Activated naive CD4-positive, alpha-beta T cell treated with anti-CD3 and anti-CD28 coated beads, Interleukin-2, amount 50 U/mL, for 24 hours (primary cell): Measurements from ENCODE around the gene PRR12.

Experiments
- H3K27ac Mint-ChIP-seq: one replicate; pipeline ENCODE4 v1.8.0; 2021; ENCODE audit warnings: mild to moderate bottlenecking, mixed read lengths
- H3K27me3 Mint-ChIP-seq: one replicate; pipeline ENCODE4 v1.8.0; 2021; ENCODE audit warnings: mixed read lengths
- H3K36me3 Mint-ChIP-seq: one replicate; pipeline ENCODE4 v1.8.0; 2021; ENCODE audit warnings: mixed read lengths
- H3K4me1 Mint-ChIP-seq: one replicate; pipeline ENCODE4 v1.8.0; 2021; ENCODE audit warnings: mixed read lengths
- H3K4me3 Mint-ChIP-seq: one replicate; pipeline ENCODE4 v1.8.0; 2021; ENCODE audit warnings: mild to moderate bottlenecking, mixed read lengths
- H3K9me3 Mint-ChIP-seq: one replicate; pipeline ENCODE4 v1.8.0; 2021; ENCODE audit warnings: mixed read lengths

Gene PRR12

DNA sequence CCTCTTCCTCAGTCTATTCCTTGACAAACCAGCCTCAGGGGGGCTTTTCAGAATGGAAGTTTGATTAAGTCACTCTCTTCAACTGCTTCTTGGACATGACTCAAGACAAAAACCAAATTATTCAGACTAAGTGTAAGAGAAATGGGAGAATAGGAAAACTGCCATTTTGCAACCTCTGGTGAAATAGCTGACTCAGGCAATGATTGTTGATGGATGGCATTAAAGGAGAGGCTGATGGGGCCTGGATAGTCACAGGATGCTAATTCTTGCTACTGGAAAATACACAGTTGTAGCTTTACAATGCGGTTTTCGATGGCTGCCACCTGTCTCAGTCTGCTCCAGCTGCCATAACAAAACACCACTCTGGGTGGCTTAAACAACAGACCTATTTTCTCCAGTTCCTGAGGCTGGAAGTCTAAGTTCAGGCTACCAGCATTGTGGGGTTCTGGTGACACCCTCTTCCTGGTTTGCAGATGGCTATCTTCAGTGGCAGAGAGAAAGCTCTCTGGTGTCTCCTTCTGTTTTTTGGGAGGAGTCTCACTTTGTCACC is 16.7 kb upstream of the PRR12 start:
- H3K27me3 Mint-ChIP-seq = no peaks in the 10 kb centered on the region
- H3K9me3 Mint-ChIP-seq = no peaks in the 10 kb centered on the region
- no peaks in the 10 kb centered on the region for H3K36me3 Mint-ChIP-seq
- peaks cover 52% of the 10 kb centered on the region for H3K4me1 Mint-ChIP-seq
- no peak overlapping the region for H3K27ac Mint-ChIP-seq
- H3K4me3 Mint-ChIP-seq = no peak overlapping the region

DNA sequence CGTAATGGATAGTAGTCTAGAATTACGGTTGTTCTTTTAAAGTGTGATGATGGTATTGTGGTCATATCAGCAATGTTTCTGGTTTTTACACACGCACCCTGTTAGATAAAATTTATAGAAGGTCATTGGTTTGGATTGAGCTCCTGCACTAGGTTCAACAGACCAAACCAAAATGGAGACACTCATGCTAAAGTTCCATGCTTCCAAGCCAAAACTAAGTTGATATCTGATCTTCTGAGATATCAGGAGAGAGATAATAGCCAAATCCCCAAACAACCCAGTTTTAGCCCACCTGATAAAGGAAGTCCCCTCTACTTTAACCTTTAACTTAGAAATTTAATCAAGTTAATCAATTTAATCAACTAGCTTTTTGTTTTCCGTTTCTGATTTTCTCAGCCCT is 11.8 kb upstream of the PRR12 start:
- Mint-ChIP-seq H3K4me1 (peaks cover 39% of the 10 kb centered on the region), H3K36me3 (peaks cover 2% of the 10 kb centered on the region), H3K9me3 (no peaks in the 10 kb centered on the region), H3K27ac (peak overlapping the region; percentile 96), H3K4me3 (peak overlapping the region; percentile 98), H3K27me3 (no peaks in the 10 kb centered on the region)

DNA sequence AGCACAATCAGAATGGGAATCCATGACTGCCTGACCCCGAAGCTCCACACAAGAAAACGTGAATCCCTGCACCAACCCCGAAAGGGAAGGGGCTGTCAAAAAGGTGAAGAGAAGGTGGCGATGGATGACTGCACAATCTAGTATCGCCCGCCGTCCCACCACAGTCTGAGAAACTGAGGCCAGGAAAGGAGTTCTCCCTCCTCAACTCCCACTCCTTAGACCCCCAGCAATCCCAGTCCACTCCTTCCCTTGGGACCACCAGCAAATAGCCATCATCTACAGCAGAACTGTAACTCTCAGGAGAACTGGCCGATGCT is 11.1 kb upstream of the PRR12 start:
- Mint-ChIP-seq H3K4me3 (peak overlapping the region; percentile 98), H3K27me3 (no peaks in the 10 kb centered on the region), H3K27ac (peak overlapping the region; percentile 96), H3K36me3 (peaks cover 2% of the 10 kb centered on the region), H3K9me3 (no peaks in the 10 kb centered on the region), H3K4me1 (peaks cover 39% of the 10 kb centered on the region)

DNA sequence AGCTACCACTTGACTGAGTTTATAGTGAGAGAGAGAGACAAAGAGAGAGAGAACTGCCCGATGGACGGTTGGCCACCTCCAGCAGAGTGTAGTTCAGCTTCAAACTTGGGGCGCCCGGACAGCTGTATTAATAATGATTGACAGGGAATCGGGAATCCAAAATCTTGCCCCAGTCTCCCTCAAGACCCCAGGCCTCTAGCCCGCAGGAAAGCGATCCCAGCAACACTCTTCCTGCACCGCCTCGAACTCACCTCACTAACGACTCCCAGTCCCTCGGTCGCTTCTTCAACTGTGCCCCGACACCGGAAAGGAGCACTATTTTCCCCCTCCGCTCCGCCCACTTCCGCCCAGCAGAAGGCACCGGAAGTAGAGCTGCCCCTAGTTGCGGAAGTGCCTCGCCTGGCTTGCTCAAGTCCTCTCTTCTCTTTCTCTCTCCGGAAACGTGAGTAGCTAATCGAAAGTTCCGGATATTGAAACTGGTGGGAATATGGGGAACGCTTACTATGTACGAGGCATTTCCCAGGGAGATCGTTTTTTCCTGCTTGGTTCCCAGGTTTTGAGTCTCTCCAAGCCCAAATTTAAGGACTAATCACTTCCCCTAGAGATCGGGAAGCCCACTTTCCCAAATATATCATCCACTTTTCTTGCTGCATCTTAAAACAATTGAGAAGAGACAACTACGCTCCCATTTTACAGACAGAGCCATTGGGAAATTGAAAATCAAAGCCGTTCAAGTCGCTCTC is 10.5 kb upstream of the PRR12 start, which contains the start of gene NOSIP:
Gene NOSIP, minus strand, starts transcription at position 293 of the 743 bp plus-strand sequence. CDS start 19,865 bp downstream, outside the sequence.
- H3K9me3 Mint-ChIP-seq = no peaks in the 10 kb centered on the region
- peaks cover 2% of the 10 kb centered on the region for H3K36me3 Mint-ChIP-seq
- peak within 1 kb of the TSS; percentile 98 for H3K4me3 Mint-ChIP-seq
- no peaks in the 10 kb centered on the region for H3K27me3 Mint-ChIP-seq
- H3K4me1 Mint-ChIP-seq = peaks cover 39% of the 10 kb centered on the region
- peak within 1 kb of the TSS; percentile 96 for H3K27ac Mint-ChIP-seq

DNA sequence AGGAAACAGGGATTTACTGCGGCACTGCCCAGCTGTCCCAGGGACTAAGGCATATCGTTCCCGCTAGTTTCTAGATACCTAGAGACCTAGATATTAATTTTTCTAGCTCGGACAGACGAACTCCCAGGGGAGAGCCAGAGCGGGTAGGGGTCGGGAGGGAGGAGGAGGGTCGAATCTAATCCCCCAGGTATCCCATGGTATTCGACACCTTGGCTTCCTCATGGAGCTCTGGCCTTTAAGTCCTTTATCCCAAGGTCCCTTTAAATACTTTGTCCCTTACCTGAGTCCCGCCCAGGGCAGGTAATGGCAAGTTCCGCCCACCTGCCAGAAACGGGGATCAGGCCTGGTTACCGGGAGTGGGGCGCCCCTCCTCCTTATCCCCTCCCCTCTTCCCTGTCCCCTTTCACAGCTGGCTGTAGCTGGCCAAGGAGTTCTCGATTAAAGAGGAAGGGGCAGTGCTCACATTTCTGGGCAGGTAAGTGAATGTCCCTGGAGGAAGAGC is 9.9 kb upstream of the PRR12 start, which contains the start of gene PRRG2:
Gene PRRG2, plus strand, starts transcription at position 310 of the 502 bp plus-strand sequence. CDS start 1,904 bp downstream, outside the sequence.
- Mint-ChIP-seq H3K36me3 (peaks cover 2% of the 10 kb centered on the region), H3K27ac (peak within 1 kb of the TSS; percentile 96), H3K27me3 (no peaks in the 10 kb centered on the region), H3K4me3 (peak within 1 kb of the TSS; percentile 98), H3K9me3 (no peaks in the 10 kb centered on the region), H3K4me1 (peaks cover 39% of the 10 kb centered on the region)

DNA sequence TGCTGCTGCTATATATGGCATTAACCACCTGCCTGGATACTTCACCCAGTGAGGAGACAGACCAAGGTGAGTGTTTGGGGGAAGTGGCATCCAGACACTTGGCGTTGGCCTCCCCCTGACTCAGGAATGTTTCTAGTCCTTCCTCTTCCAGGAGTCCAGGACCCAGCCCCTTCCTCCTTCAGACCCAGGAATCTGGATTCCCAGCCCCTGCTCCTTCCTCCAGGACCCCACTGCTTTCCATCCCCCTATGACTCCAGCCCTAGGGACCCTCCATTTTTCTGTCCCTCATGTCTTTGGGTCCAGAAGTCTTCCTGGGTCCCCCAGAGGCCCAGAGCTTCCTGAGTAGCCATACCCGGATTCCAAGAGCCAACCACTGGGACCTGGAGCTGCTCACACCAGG is 7.7 kb upstream of the PRR12 start:
- peaks cover 24% of the 10 kb centered on the region for H3K4me1 Mint-ChIP-seq
- no peaks in the 10 kb centered on the region for H3K9me3 Mint-ChIP-seq
- H3K36me3 Mint-ChIP-seq = peaks cover 2% of the 10 kb centered on the region
- H3K27ac Mint-ChIP-seq = no peak overlapping the region
- H3K27me3 Mint-ChIP-seq = no peaks in the 10 kb centered on the region
- H3K4me3 Mint-ChIP-seq = no peak overlapping the region

DNA sequence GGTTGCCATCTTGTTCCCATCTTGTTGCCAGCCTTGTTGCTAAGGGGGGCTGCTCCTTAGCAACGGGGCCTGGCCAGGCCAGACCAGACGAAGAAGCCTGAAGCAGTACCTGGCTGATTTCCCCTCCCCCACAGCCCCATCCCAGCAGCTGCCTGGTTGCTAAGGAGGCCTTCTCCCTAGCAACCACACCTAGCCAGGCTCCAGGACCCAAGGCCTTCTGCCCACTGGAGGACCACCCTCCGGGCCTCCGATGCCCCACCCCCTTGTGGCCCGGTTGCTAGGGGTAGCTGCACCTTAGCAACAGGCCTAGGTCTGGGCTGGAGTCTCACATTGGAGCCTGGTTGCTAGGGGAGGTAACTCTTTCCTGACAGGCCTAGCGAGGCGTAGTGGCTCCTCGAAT is 6.0 kb upstream of the PRR12 start:
- Mint-ChIP-seq H3K36me3 (peaks cover 2% of the 10 kb centered on the region), H3K27me3 (no peaks in the 10 kb centered on the region), H3K27ac (no peak overlapping the region), H3K9me3 (no peaks in the 10 kb centered on the region), H3K4me3 (no peak overlapping the region), H3K4me1 (peaks cover 20% of the 10 kb centered on the region)

DNA sequence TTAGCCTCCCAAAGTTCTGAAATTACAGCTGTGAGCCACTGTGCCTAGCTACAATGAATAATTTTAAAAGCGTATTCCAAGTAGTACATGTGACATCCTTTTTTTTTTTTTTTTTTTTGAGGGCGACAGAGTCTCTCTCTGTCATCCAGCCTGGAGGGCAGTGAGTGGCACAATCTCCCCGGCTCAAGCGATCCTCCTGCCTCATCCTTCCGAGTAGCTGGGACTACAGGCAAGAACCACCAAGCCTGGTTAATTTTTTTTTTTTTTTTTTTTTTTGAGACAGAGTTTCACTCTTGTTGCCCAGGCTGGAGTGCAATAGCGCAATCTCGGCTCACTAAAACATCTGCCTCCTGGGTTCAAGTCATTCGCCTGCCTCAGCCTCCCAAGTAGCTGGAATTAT is 3.8 kb upstream of the PRR12 start:
- no peak overlapping the region for H3K4me3 Mint-ChIP-seq
- H3K27ac Mint-ChIP-seq = no peak overlapping the region
- no peaks in the 10 kb centered on the region for H3K27me3 Mint-ChIP-seq
- no peaks in the 10 kb centered on the region for H3K36me3 Mint-ChIP-seq
- peaks cover 15% of the 10 kb centered on the region for H3K4me1 Mint-ChIP-seq
- no peaks in the 10 kb centered on the region for H3K9me3 Mint-ChIP-seq

DNA sequence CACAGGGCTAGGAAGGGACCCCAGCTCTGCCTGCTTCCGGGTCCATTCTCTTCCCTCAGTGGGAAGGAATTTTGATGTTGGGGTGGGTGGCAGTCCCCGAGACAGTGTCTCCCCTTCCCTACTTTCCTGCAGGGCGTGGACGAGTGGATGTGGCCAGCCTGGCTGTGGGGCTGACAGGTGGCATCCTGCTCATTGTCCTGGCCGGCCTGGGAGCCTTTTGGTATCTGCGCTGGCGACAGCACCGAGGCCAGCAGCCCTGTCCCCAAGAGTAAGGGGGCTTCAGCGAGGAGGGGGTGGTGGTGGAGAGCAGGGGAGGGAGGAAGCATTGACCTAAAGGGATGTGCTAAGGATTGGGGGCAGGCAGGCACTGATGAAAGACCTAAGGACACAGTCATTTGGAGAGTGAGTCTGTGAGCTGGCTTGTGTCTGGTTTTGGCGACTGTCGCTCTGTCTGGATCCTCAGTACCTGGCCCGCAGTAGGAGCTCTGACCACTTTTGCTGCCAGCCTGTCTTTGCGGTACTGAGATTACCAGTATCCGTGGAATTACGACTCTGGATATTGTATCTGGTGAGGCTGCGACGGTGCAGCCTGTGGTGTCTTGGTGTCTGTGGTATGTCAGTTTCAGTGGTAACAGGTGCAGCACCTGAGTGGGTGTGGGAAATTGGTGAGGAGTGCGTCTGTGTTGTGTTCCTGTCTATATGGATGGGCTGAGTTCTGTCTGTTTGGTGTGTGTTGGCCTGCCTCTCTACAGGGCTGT is 2.4 kb upstream of the PRR12 start:
- peak overlapping the region; percentile 48 for H3K27ac Mint-ChIP-seq
- H3K36me3 Mint-ChIP-seq = no peaks in the 10 kb centered on the region
- H3K27me3 Mint-ChIP-seq = no peaks in the 10 kb centered on the region
- no peaks in the 10 kb centered on the region for H3K9me3 Mint-ChIP-seq
- H3K4me3 Mint-ChIP-seq = no peak overlapping the region
- H3K4me1 Mint-ChIP-seq = peaks cover 27% of the 10 kb centered on the region

DNA sequence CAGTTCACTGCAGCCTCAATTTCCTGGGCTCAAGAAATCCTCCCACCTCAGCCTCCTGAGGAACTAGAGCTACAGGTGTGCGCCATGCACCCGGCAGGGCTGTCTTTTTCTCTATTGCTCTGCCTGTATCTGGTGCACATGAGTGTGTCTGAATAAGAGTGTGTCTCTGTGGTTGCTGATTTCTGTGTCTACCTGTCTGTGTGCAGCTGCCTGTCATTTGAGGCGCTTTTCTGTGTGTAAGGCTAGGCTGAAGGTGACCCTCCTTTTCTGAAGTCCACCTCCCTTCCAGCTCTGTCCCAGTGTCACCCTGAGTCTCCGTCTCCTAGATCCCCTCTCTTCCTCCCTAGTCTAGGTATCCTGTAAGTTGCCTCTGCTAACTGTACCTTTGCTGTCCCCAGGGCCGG is 1.5 kb upstream of the PRR12 start:
- Mint-ChIP-seq H3K27ac (peak overlapping the region; percentile 62), H3K27me3 (no peaks in the 10 kb centered on the region), H3K4me3 (no peak overlapping the region), H3K4me1 (peaks cover 37% of the 10 kb centered on the region), H3K9me3 (no peaks in the 10 kb centered on the region), H3K36me3 (peaks cover 4% of the 10 kb centered on the region)

DNA sequence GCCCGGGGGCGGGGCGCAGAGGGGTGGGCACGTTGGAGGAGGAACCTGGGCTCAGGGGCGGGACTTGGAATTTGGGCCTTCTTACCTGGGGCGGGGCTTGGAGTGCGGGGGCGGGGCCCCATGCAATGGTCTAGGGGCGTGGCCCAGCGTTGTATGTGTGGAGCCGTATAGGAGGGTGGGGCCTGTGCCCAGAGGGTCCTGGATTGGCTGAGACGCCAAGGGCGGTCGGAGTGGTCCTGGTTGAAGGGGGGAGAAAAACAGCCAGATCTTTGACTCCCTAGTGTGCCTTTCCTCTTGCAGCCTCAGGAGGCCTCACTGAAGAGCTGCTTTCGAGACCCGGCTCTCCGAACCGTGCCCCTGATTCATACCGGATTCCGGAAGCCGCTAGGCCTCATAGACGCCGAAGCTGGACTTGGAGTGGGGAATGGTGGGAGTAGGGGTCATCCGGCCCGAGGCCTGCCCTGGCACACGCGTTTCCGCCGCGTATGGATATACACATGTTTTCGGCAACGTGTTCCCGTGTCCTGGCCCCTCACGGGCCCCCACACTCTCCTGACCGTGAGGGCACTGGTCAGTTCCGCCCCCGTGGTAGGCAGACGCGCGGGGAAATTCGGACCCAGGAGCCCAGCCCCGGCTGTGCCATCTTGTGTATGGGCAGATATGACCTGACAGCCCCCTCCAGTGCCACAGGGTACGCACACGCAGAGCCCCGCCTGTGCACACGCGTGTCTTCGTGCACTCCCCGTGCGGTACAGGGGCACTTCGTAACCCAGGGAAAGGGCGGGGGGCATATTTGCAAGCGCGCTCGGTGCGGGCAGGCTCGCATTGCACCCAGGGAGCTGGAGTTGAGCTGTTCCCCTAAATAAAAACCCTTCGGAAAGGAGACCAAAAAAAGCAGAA is 661 bp upstream of the PRR12 start:
- H3K4me1 Mint-ChIP-seq = peaks cover 38% of the 10 kb centered on the region
- H3K27me3 Mint-ChIP-seq = no peaks in the 10 kb centered on the region
- peak overlapping the region; percentile 94 for H3K27ac Mint-ChIP-seq
- H3K4me3 Mint-ChIP-seq = peak overlapping the region; percentile 83
- H3K9me3 Mint-ChIP-seq = no peaks in the 10 kb centered on the region
- peaks cover 4% of the 10 kb centered on the region for H3K36me3 Mint-ChIP-seq

DNA sequence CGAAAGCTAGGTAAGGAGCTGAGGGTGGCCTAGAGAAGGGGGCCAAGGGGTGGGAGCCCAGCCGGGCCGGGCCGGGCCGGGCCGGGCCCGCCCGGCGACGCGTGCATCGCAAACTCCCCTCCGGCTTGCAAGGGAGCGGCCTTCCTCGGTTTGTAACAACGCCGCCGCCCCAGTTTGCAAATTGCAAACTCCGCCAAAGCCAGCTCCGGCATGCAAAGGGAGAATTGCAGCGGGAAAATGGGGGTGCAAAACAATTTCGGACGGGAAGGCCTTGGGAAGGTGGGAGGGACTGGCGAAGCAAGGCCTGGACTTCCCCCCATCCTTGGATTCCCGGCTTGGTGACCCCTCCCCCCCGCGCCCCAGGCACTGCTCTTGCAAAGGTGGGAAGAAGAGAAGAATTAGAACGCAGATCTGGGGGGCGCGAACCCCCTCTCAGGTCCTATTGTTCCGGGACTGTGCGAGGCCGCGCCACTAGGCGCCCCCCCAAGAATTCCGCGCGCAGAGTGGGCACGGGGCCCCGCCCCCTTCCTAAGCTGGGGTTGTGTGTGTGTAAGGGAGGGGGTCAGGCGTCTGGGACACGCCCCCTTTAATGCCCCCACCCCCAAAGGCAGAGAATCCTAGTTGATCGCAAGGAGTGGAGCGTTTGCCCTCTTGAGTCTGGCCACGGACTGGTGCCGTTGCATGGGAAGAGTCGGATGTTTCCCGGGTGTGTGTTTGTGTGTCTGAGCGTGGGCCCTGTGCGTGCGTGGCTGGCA is 926 bp downstream of the PRR12 start:
- H3K27ac Mint-ChIP-seq = peak overlapping the region; percentile 17
- H3K27me3 Mint-ChIP-seq = no peaks in the 10 kb centered on the region
- H3K4me3 Mint-ChIP-seq = peak overlapping the region; percentile 83
- no peaks in the 10 kb centered on the region for H3K9me3 Mint-ChIP-seq
- H3K4me1 Mint-ChIP-seq = peaks cover 38% of the 10 kb centered on the region
- peaks cover 4% of the 10 kb centered on the region for H3K36me3 Mint-ChIP-seq

DNA sequence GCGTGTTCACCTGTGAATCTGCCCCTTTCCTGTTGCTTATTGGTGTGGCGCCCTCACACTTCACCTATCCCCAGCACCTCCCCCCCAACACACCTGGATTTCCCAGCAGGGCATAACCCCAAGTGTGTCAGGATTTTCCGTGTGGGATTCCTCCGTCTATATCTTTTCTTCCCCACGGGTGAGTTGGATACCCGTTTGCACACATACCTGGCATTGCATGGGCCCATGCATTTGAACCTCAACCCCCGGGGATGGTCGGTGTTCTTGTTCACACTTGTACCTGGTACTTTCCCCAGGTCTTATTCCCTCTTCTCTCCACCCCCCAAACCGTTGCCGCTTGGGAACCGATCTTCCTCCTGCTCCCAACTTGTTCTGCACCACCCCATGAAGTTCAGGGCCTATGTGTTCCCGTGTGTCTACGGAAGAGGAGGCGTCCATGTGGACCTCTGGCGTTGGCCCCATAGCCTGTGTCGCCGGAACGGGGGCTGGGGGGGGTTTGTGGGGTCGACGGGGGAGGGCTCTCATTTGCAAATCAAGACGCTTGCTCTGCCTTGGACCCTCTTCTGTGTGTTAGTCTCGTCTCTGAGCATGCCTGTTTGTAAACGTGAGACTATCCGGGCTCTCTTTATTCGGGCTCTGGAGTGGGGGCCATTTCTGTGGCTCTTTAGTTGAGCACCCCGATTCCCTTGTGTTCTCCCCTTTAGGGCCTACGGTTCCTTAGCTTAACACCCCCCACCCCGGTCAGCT is 1.7 kb downstream of the PRR12 start:
- no peaks in the 10 kb centered on the region for H3K27me3 Mint-ChIP-seq
- H3K9me3 Mint-ChIP-seq = no peaks in the 10 kb centered on the region
- H3K4me3 Mint-ChIP-seq = peak overlapping the region; percentile 83
- H3K27ac Mint-ChIP-seq = peak overlapping the region; percentile 94
- H3K36me3 Mint-ChIP-seq = peaks cover 4% of the 10 kb centered on the region
- peaks cover 38% of the 10 kb centered on the region for H3K4me1 Mint-ChIP-seq
